Measurements from ENCODE around the gene SPINT2.

The SPINT2 gene

DNA sequence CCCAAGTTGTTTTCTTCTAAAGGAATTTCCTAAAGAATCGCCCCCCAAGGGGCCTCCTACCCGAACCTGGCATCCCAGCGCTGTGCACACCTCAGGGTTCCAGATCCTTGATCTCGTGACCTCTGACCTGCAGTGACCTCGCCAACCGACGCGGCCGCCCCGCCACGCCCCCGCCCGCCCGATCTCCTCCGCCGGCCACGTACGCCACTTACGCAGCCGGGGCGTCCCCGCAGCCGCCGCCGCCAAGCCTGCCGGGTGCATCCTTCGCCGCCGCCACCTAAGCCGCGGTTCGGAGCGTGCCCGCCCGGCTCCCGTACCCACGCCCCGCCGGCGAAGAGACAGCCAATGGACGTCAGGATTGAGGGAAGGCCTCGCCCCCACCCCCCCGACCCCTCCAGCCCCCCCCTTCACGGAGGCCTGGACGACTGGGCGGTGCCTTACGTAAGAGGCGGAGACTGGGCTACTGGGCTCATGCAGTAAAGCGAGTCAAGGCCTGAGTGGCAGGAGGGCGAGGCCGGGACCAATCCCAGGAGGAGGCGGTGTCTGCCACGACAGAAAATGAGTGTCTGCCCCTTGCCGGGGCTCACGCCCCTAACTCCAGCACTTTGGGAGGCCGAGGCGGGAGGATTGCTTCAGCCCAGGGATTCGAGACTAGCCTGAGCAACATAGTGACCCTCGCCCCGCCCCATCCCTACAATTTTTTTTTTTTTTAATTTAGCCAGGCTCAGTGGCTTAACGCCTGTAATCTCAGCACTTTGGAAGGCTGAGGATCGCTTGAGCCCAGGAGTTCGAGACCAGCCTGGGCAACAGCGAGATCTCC lies 51.5 kb downstream of the SPINT2 start, which contains the start of gene YIF1B:
TSS of gene YIF1B (minus strand) at position 291 of the 820 bp plus-strand sequence. CDS start at position 261, 30 bp downstream.
- Histone ChIP-seq H3K9me3 (ENCODE audit: low read depth, low read length) (no peaks in the 10 kb centered on the region), H3K36me3 (ENCODE audit: insufficient read depth, low read length) (no peaks in the 10 kb centered on the region), H3K27ac (no peak within 1 kb of the TSS), H3K4me3 (peak within 1 kb of the TSS; percentile 76), H3K9ac (ENCODE audit: insufficient read length) (peak within 1 kb of the TSS; percentile 65)
- peak; percentile 47; the same call in 1 of the 2 replicates for TF ChIP-seq POLR2AphosphoS5 (IDR thresholded peaks at IDR 0.05; ENCODE audit: borderline replicate concordance, low read depth, low read length)
- peak; percentile 69 for TF ChIP-seq FOXP2 (optimal IDR thresholded peaks at IDR 0.05; ENCODE audit: control extremely low read depth, extremely low read length, insufficient read depth)
- no peak for TF ChIP-seq EZH2 (IDR thresholded peaks at IDR 0.05)
- DNase-seq (ENCODE audit: low read depth, low spot score), result peak; percentile 73

DNA sequence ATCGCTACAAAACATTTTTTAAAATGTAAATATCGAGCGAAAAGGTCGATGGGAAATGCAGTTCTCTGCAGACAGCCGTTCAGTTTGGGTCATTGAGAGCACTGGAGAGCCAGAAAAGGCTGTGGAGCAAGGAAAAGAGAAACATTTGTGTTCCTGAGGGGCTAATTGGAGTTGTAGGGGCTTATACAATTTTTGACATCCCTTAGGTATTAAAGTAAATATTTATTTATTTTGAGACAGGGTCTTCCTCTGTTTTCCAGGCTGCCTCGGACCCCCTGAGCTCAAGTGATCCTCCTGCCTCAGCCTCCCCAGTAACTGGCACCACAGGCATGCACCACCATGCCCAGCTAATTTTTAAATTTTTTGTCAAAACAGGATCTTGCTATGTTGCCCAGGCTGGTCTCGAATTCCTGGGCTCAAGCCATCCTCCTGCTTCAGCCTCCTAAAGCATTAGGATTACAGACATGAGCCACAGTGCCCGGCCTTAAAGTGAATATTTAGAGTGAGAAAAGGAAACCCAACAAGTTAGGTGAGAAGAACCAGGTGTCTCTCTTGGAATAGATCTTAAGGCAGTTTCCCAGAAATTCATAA lies 52.2 kb downstream of the SPINT2 start:
- no peak overlapping the region for H3K27ac ChIP-seq
- H3K36me3 ChIP-seq (ENCODE audit: insufficient read depth, low read length), result no peaks in the 10 kb centered on the region
- peak overlapping the region; percentile 51 for H3K9ac ChIP-seq (ENCODE audit: insufficient read length)
- TF ChIP-seq POLR2AphosphoS5 (IDR thresholded peaks at IDR 0.05; ENCODE audit: borderline replicate concordance, low read depth, low read length) (no peak), FOXP2 (optimal IDR thresholded peaks at IDR 0.05; ENCODE audit: control extremely low read depth, extremely low read length, insufficient read depth) (no peak), EZH2 (IDR thresholded peaks at IDR 0.05) (no peak)
- H3K9me3 ChIP-seq (ENCODE audit: low read depth, low read length), result no peaks in the 10 kb centered on the region
- no peak for DNase-seq (ENCODE audit: low read depth, low spot score)
- peak overlapping the region; percentile 76 for H3K4me3 ChIP-seq

DNA sequence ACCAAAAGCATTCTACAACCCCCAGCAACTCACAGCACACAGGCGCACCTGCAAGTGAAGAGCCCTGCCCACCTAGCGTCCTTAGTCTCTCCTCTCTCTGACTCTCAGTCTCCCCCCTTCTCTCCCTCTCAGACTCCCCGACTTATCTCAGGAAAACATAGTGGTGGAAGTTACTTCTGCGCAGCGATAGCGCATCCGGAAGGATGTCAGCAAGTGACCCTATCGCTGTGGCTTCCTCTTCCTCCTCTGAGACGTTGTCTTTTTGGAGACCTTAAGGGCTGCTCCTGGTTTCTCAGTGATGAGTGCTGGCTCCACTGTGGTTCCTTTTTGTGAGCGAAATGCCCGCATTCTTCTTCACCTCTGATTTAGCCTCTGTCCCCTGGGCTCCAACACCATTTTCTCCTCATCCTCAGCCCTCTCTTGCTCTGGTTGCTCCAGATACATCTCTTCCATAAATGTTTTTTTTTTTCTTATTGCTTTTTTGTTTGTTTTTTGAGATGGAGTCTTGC lies 52.8 kb downstream of the SPINT2 start:
- H3K9ac ChIP-seq (ENCODE audit: insufficient read length), result no peak overlapping the region
- no peak for DNase-seq (ENCODE audit: low read depth, low spot score)
- H3K4me3 ChIP-seq, result no peak overlapping the region
- H3K36me3 ChIP-seq (ENCODE audit: insufficient read depth, low read length), result no peaks in the 10 kb centered on the region
- H3K27ac ChIP-seq, result no peak overlapping the region
- H3K9me3 ChIP-seq (ENCODE audit: low read depth, low read length), result no peaks in the 10 kb centered on the region
- TF ChIP-seq POLR2AphosphoS5 (IDR thresholded peaks at IDR 0.05; ENCODE audit: borderline replicate concordance, low read depth, low read length), result no peak
- no peak for TF ChIP-seq FOXP2 (optimal IDR thresholded peaks at IDR 0.05; ENCODE audit: control extremely low read depth, extremely low read length, insufficient read depth)
- TF ChIP-seq EZH2 (IDR thresholded peaks at IDR 0.05), result no peak

- Histone ChIP-seq H3K4me3 (no peak overlapping the region), H3K36me3 (ENCODE audit: insufficient read depth, low read length) (no peaks in the 10 kb centered on the region), H3K27ac (no peak overlapping the region), H3K9me3 (ENCODE audit: low read depth, low read length) (no peaks in the 10 kb centered on the region), H3K9ac (ENCODE audit: insufficient read length) (no peak overlapping the region)
- TF ChIP-seq POLR2AphosphoS5 (IDR thresholded peaks at IDR 0.05; ENCODE audit: borderline replicate concordance, low read depth, low read length) (no peak), FOXP2 (optimal IDR thresholded peaks at IDR 0.05; ENCODE audit: control extremely low read depth, extremely low read length, insufficient read depth) (no peak), EZH2 (IDR thresholded peaks at IDR 0.05) (no peak)
- DNase-seq (ENCODE audit: low read depth, low spot score), result no peak
These were observed 54.3 kb downstream of the SPINT2 start for GRCh38 chr19:38318660-38319059.

DNA sequence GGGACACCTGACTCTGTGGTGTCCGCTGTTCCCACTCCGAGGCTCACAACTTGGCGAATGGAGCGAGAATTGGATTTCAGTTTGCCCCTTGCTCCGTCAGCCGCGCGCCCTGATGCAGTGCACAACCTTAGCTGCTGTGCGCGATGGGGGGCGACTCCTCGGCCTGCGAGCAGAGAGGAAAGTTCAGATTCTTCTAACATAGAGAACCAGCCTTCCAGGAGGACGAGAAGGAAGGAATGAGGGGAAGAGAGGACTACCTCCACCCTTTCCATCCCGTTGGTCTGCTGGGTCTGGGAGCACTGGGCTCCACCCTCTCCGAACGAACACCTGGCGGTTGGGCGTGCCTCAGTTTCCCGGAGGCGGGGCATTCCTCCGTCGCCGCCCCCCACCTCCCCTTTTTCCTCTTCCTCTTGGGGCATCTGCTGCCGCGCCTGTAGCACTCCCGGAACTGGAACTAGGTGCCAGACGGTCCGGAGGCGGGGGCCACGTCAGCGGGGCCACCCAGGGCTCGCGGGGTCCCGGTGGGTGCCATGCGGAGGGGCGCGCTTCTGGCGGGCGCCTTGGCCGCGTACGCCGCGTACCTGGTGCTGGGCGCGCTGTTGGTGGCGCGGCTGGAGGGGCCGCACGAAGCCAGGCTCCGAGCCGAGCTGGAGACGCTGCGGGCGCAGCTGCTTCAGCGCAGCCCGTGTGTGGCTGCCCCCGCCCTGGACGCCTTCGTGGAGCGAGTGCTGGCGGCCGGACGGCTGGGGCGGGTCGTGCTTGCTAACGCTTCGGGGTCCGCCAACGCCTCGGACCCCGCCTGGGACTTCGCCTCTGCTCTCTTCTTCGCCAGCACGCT lies 55.3 kb downstream of the SPINT2 start, which contains the start of gene KCNK6:
TSS of gene KCNK6 (plus strand) at position 425 of the 838 bp plus-strand sequence. CDS start at position 531, 106 bp downstream.
- Histone ChIP-seq H3K27ac (no peak within 1 kb of the TSS), H3K9me3 (ENCODE audit: low read depth, low read length) (no peaks in the 10 kb centered on the region), H3K36me3 (ENCODE audit: insufficient read depth, low read length) (no peaks in the 10 kb centered on the region), H3K4me3 (peak within 1 kb of the TSS; percentile 69), H3K9ac (ENCODE audit: insufficient read length) (no peak within 1 kb of the TSS)
- no peak for DNase-seq (ENCODE audit: low read depth, low spot score)
- TF ChIP-seq FOXP2 (optimal IDR thresholded peaks at IDR 0.05; ENCODE audit: control extremely low read depth, extremely low read length, insufficient read depth) (no peak), EZH2 (IDR thresholded peaks at IDR 0.05) (no peak), POLR2AphosphoS5 (IDR thresholded peaks at IDR 0.05; ENCODE audit: borderline replicate concordance, low read depth, low read length) (no peak)

- H3K36me3 ChIP-seq (ENCODE audit: insufficient read depth, low read length), result no peaks in the 10 kb centered on the region
- no peak overlapping the region for H3K4me3 ChIP-seq
- H3K27ac ChIP-seq, result no peak overlapping the region
- H3K9ac ChIP-seq (ENCODE audit: insufficient read length), result no peak overlapping the region
- no peak for DNase-seq (ENCODE audit: low read depth, low spot score)
- no peak for TF ChIP-seq FOXP2 (optimal IDR thresholded peaks at IDR 0.05; ENCODE audit: control extremely low read depth, extremely low read length, insufficient read depth)
- no peak for TF ChIP-seq POLR2AphosphoS5 (IDR thresholded peaks at IDR 0.05; ENCODE audit: borderline replicate concordance, low read depth, low read length)
- TF ChIP-seq EZH2 (IDR thresholded peaks at IDR 0.05), result no peak
- no peaks in the 10 kb centered on the region for H3K9me3 ChIP-seq (ENCODE audit: low read depth, low read length)
These were observed 56.6 kb downstream of the SPINT2 start for GRCh38 chr19:38320969-38321339.

- DNase-seq (ENCODE audit: low read depth, low spot score), result no peak
- no peak overlapping the region for H3K27ac ChIP-seq
- H3K4me3 ChIP-seq, result no peak overlapping the region
- no peaks in the 10 kb centered on the region for H3K36me3 ChIP-seq (ENCODE audit: insufficient read depth, low read length)
- no peak for TF ChIP-seq FOXP2 (optimal IDR thresholded peaks at IDR 0.05; ENCODE audit: control extremely low read depth, extremely low read length, insufficient read depth)
- no peak for TF ChIP-seq POLR2AphosphoS5 (IDR thresholded peaks at IDR 0.05; ENCODE audit: borderline replicate concordance, low read depth, low read length)
- no peak for TF ChIP-seq EZH2 (IDR thresholded peaks at IDR 0.05)
- H3K9ac ChIP-seq (ENCODE audit: insufficient read length), result no peak overlapping the region
- H3K9me3 ChIP-seq (ENCODE audit: low read depth, low read length), result no peaks in the 10 kb centered on the region
These were observed 57.3 kb downstream of the SPINT2 start for GRCh38 chr19:38321646-38322196.

Data from SK-N-MC (cell line).